Gastrocnemius medialis (tissue), 4 donors: ENCODE results near the gene GNAT3. TPM values are rescaled to one million over a fixed set of nuclear protein-coding genes. Genes with fewer than 3 reads are reported as not detected.

Experiments
- ATAC-seq, 2 donors: fragments of 150-250 bp; one replicate each; pipeline ENCODE4 v1.9.1; 2016
- DNase-seq, 2 donors: peaks; one replicate each; pipeline ENCODE4 v3.0.0-alpha.2; 2019
- H3K27ac ChIP-seq, 4 donors: fragments of 200-600 bp; sonication (generic); 1 replicate in 1 of 4; 2 replicates in 3 of 4; pipeline ENCODE4 v1.5.1; 2016 to 2018; ENCODE audit warnings: mild to moderate bottlenecking in 2 of 4, moderate library complexity in 1 of 4
- H3K27me3 ChIP-seq, 3 donors: fragments of 200-600 bp; sonication (generic) in 2 of 3; 1 replicate in 1 of 3; 2 replicates in 2 of 3; pipeline versions ENCODE4 v1.5.1 to v1.6.0; 2016 to 2019; ENCODE audit warnings: mild to moderate bottlenecking in 1 of 3, moderate library complexity in 1 of 3
- H3K36me3 ChIP-seq, 2 donors: fragments of 200-600 bp; sonication (generic) in 1 of 2; one replicate each; pipeline ENCODE4 v1.5.1; 2017 to 2018
- H3K4me1 ChIP-seq, 2 donors: fragments of 200-600 bp; sonication (generic) in 1 of 2; one replicate each; pipeline ENCODE4 v1.5.1; 2016 to 2017; ENCODE audit warnings: mild to moderate bottlenecking in 2 of 2
- H3K4me3 ChIP-seq, 4 donors: fragments of 200-600 bp; sonication (generic) in 3 of 4; 1 replicate in 1 of 4; 2 replicates in 3 of 4; pipeline ENCODE4 v1.5.1; 2016 to 2019; ENCODE audit warnings: mild to moderate bottlenecking in 2 of 4
- H3K9me3 ChIP-seq, 3 donors: fragments of 200-600 bp; sonication (generic) in 2 of 3; 1 replicate in 1 of 3; 2 replicates in 2 of 3; pipeline ENCODE4 v1.5.1; 2016 to 2019
- CTCF ChIP-seq, 5 experiments: fragments of 450-650 bp in 3 of 5; fragments of 200-600 bp in 2 of 5; sonication (generic) in 2 of 5; IDR thresholded peaks in 4 of 5; conservative IDR thresholded peaks in 1 of 5; 1 replicate in 4 of 5; 2 replicates in 1 of 5; pipeline ENCODE4 v1.5.1; 2016 to 2019; ENCODE audit warnings: antibody characterized with exemption in 5 of 5, mild to moderate bottlenecking in 3 of 5, moderate library complexity in 3 of 5
- POLR2A ChIP-seq, 2 donors: fragments of 450-650 bp; IDR thresholded peaks; one replicate each; pipeline ENCODE4 v1.6.1; 2017; ENCODE audit warnings: antibody characterized with exemption in 2 of 2, mild to moderate bottlenecking in 2 of 2, moderate library complexity in 2 of 2
- in situ Hi-C, 4 donors: fragments of 200-750 bp; cut with MboI; loops; one replicate each; pipeline versions ENCODE4 v1.15.0 to v1.8.0; 2017; ENCODE audit warnings: low sequenced_read_pairs in 4 of 4
- intact Hi-C: fragments of 100-400 bp; cut with DNase I; formaldehyde crosslinking; loops from one replicate; pipeline ENCODE4 v1.15.1; 2023; ENCODE audit warnings: low total_unique reads
- total RNA-seq, 4 donors: library from RNA; depleted of rRNA; stranded (reverse); fragments of >200 nt; gene quantifications; one replicate each; pipeline versions ENCODE4 v1.1.0 to v1.2.3, GENCODE V29; 2016

The GNAT3 gene
- total RNA-seq, 4 donors from 2014 or later, result not detected

GRCh38 chr7:80453699-80454340 lies 58.0 kb downstream of the GNAT3 start:
- ATAC-seq, result no peak
- Histone ChIP-seq H3K4me3 (no peak overlapping the region), H3K4me1 (no peaks in the 10 kb centered on the region), H3K36me3 (no peaks in the 10 kb centered on the region), H3K27ac (no peak overlapping the region), H3K9me3 (no peaks in the 10 kb centered on the region), H3K27me3 (no peaks in the 10 kb centered on the region)
- DNase-seq, result no peak
- intact Hi-C loops, result no loop called here
- TF ChIP-seq POLR2A (IDR thresholded peaks at IDR 0.05) (no peak), CTCF (IDR thresholded peaks at IDR 0.05 in 4 of 5, conservative IDR thresholded peaks at IDR 0.05 in 1 of 5) (peak in 3 of 5 experiments; percentile 16 to 47 (median 28))
- in situ Hi-C loops, result no loop called here

GRCh38 chr7:80450621-80451308 lies 61.1 kb downstream of the GNAT3 start:
- no peak for ATAC-seq
- H3K36me3 ChIP-seq, result no peaks in the 10 kb centered on the region
- H3K9me3 ChIP-seq, result no peaks in the 10 kb centered on the region
- H3K27me3 ChIP-seq, result no peaks in the 10 kb centered on the region
- no peak overlapping the region for H3K27ac ChIP-seq
- in situ Hi-C loops (no loop called here), intact Hi-C loops (no loop called here)
- no peaks in the 10 kb centered on the region for H3K4me1 ChIP-seq
- H3K4me3 ChIP-seq, result no peak overlapping the region
- no peak for DNase-seq
- TF ChIP-seq CTCF (IDR thresholded peaks at IDR 0.05 in 4 of 5, conservative IDR thresholded peaks at IDR 0.05 in 1 of 5) (no peak), POLR2A (IDR thresholded peaks at IDR 0.05) (no peak)

- no peaks in the 10 kb centered on the region for H3K4me1 ChIP-seq
- no peak overlapping the region for H3K4me3 ChIP-seq
- no peak for TF ChIP-seq CTCF (IDR thresholded peaks at IDR 0.05 in 4 of 5, conservative IDR thresholded peaks at IDR 0.05 in 1 of 5)
- TF ChIP-seq POLR2A (IDR thresholded peaks at IDR 0.05), result no peak
- in situ Hi-C loops (loop anchor here in 2 of 4 donors (25.0 kb wide), 1 partner anchor 1012 kb away; no protein-coding TSS in a partner anchor), intact Hi-C loops (no loop called here)
- no peaks in the 10 kb centered on the region for H3K9me3 ChIP-seq
- no peak for ATAC-seq
- no peak for DNase-seq
- no peaks in the 10 kb centered on the region for H3K27me3 ChIP-seq
- no peaks in the 10 kb centered on the region for H3K36me3 ChIP-seq
- no peak overlapping the region for H3K27ac ChIP-seq
Observed at GRCh38 chr7:80449836-80450235, 62.0 kb downstream of the GNAT3 start.

- intact Hi-C loops (no loop called here), in situ Hi-C loops (loop anchor here in 2 of 4 donors (25.0 kb wide), 1 partner anchor 1017 kb away; no protein-coding TSS in a partner anchor)
- H3K27me3 ChIP-seq, result no peaks in the 10 kb centered on the region
- DNase-seq (no peak), ATAC-seq (no peak)
- no peak overlapping the region for H3K4me3 ChIP-seq
- no peaks in the 10 kb centered on the region for H3K4me1 ChIP-seq
- no peak overlapping the region for H3K27ac ChIP-seq
- no peaks in the 10 kb centered on the region for H3K9me3 ChIP-seq
- TF ChIP-seq POLR2A (IDR thresholded peaks at IDR 0.05) (no peak), CTCF (IDR thresholded peaks at IDR 0.05 in 4 of 5, conservative IDR thresholded peaks at IDR 0.05 in 1 of 5) (no peak)
- no peaks in the 10 kb centered on the region for H3K36me3 ChIP-seq
Observed at GRCh38 chr7:80445351-80445750, 66.5 kb downstream of the GNAT3 start.
